Retinal pigment epithelial cell (primary cell): ENCODE data around the gene ETV6.

Experiments
- DNase-seq: peaks from one replicate; pipeline ENCODE4 v3.0.0-alpha.2; 2010; ENCODE audit warnings: low read depth
- H3K4me3 ChIP-seq: 2 replicates; pipeline ENCODE4 v1.5.1; 2011; ENCODE audit warnings: mild to moderate bottlenecking, low read length, control low read depth, moderate library complexity
- TF ChIP-seq, protein P1 (sequence below): conservative IDR thresholded peaks from 2 replicates; pipeline ENCODE4 v1.5.1; 2011; ENCODE audit warnings: low read depth, low read length, control low read depth, inconsistent platforms

Gene ETV6

DNA sequence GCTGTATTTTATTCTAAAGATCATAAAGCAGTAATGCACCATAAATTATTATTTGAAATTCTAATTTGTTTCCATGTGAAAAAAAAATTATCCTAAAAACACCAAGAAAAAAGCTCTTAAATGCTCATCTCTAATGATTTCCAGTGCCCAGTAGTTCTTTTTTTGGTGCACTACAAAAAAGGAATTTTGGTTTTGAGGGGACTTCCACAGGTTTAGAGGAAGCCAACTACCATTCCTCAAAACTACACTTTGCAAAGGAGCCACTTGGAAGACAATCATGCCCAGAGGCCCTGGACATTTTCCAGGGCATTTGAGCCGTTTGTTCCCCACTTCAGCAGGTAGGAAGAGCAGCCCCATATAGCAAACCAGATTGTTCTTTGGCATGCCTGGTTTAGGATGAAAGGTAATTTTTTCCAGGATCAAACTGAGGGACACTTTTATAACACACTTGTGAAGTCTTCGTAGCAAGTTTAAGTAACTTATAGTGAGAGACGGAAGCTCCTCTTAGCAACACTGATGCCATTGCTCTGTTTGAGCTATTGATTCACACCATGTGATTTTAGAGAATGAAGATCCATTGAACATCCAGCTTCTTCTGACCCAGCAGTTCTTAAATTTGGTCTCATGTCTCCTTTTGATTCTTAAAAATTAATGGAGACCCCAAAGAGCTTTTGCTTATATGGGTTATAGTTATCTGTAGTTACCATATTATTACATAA lies 187.9 kb downstream of the ETV6 start:
- DNase-seq, result no peak
- H3K4me3 ChIP-seq, result no peak overlapping the region
- TF ChIP-seq, protein P1, sequence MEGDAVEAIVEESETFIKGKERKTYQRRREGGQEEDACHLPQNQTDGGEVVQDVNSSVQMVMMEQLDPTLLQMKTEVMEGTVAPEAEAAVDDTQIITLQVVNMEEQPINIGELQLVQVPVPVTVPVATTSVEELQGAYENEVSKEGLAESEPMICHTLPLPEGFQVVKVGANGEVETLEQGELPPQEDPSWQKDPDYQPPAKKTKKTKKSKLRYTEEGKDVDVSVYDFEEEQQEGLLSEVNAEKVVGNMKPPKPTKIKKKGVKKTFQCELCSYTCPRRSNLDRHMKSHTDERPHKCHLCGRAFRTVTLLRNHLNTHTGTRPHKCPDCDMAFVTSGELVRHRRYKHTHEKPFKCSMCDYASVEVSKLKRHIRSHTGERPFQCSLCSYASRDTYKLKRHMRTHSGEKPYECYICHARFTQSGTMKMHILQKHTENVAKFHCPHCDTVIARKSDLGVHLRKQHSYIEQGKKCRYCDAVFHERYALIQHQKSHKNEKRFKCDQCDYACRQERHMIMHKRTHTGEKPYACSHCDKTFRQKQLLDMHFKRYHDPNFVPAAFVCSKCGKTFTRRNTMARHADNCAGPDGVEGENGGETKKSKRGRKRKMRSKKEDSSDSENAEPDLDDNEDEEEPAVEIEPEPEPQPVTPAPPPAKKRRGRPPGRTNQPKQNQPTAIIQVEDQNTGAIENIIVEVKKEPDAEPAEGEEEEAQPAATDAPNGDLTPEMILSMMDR, result no peak

DNA sequence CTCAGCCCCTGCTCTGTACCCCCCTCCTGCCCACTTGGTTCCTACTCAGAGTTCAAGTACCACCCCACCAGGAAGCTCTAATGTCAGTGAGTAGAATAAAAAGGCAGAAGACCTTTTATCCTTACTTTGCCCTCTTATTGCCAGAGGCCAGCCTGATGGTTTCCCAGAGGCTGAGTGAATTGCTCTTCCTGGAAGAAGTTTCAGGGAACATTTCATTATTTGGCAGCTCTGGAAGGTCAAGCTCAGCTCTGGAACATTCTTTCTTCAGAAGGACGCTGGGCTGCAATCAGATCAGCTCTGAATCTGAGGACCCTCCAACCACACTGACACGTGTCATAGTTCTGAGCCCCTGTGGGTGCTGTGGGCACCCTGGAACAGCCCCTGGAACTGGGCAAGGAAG lies 188.9 kb downstream of the ETV6 start:
- DNase-seq, result no peak
- TF ChIP-seq, protein P1, result no peak
- H3K4me3 ChIP-seq, result no peak overlapping the region

DNA sequence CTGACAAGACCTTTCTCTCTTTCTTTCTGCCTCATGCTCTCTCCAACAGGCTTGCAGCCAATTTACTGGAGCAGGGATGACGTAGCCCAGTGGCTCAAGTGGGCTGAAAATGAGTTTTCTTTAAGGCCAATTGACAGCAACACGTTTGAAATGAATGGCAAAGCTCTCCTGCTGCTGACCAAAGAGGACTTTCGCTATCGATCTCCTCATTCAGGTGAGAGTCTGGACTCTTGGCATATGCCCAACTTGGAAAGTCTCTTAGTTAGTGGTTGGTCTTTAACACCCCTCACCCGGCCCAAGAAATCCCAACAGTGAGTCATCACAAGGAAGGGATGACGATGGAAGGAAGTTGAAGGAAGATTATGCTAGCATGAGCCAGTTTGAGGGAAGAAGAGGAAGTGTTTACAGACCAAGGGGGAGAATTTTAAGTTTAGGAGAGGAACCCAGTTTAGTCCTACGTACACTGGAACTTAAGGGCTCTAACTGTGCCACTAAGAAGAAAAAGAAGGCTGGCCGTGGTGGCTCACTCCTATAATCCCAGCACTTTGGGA lies 189.7 kb downstream of the ETV6 start:
- no peak overlapping the region for H3K4me3 ChIP-seq
- TF ChIP-seq, protein P1, result no peak
- no peak for DNase-seq

DNA sequence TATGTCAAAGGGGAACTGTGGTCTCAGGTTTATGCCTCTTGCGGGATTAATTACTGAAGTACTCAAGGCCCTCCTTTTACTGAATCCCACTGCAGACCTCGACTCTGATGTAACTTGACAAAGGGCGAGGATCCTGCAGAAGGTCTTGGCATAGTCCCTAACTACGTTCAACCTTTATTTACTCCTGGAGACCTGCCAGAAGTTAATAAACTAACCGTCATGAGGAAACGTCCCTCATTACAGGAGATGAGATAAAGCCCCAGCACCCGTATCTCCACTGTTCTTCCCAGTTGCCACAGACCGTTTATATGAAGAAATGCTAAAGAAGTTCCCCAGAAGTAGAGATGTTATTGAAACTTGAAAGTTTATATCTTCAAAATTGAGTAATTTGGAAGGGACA lies 190.9 kb downstream of the ETV6 start:
- no peak for DNase-seq
- TF ChIP-seq, protein P1, result no peak
- no peak overlapping the region for H3K4me3 ChIP-seq

DNA sequence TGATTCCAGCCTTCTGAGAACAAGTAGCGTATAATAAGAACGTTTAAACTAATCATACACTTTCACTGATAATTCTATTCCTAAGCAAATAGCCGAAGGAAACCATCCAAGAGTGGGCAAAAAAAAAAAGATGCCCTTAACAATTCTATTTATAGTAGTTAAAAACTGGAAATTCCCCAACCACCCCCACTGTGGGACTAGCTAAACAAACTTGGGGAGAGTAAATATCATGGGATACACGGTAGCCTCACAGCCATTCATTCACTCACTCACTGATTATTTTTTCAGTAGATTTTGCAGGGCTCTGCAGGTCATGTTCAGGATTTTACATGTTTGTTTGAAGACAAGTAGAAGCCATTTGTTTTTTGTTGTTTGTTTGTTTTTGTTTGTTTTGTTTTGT lies 197.0 kb downstream of the ETV6 start:
- TF ChIP-seq, protein P1, result no peak
- H3K4me3 ChIP-seq, result no peak overlapping the region
- no peak for DNase-seq

DNA sequence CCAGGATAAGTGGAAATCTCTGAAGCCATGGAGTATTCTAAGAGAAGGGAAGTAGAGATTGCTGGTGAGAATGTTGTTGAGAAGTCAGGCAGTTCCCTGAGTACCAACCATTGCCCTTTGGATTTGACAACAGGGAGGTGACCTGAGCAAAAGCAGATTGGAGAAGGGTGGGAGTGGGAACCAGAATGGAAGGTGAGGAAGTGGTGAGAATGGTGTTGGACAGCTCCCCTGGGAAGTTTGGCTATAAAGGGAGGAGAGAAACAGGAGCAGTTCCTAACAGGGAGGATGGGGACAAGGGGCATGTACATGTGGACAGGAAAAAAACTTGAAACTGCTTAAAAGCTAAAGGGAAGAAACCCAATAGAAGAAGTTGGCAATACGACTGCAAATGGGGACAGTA lies 198.1 kb downstream of the ETV6 start:
- TF ChIP-seq, protein P1, result no peak
- no peak for DNase-seq
- H3K4me3 ChIP-seq, result no peak overlapping the region

DNA sequence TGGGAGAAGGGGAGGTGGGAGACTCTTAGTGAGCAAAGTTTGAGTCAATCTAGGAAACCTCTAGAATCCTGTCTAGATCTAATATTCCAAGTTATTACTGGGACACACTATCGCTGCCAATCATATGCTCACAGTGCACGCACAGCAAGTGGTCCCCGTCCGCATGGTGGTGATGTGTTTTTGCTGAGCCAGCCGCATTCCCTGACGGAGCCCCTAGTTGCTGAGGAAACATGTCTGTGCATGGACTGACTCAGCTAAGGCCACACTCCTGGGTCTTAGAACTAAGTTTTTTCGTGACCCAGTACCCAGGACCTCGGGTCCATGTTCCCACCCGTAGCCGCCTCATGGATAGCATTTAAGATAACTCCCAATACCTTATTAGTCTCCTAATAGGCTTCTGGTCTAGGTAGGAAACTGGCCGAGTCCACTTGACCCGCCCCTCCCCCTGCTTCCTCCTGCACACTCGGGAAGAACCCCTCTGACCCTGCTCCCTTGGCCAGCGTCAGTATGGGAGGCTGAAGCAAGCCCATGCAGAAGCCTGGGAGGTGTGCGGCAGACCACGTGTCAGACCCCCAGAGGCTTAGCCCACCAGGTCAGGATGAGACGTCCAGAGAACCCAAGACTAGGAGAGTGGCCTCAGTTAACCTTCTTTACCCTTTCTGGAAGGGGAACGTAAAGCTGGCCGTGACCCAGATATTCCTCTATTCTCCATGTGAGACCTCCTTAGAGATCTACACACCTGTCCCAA lies 200.5 kb downstream of the ETV6 start:
- TF ChIP-seq, protein P1, result no peak

More for the DNA sequence above, 200.5 kb downstream of the ETV6 start:
- no peak overlapping the region for H3K4me3 ChIP-seq
- no peak for DNase-seq
